ENCODE results near the gene ZNF462.

ZNF462 gene

GRCh38 chr9:106862110-106862820 is 701 bp upstream of the ZNF462 start:
- DNase-seq (ENCODE audit: low read depth), result no peak
- no peak for TF ChIP-seq CTCF (IDR thresholded peaks at IDR 0.05; ENCODE audit: low read depth, low read length, missing control alignments)
- in situ Hi-C loops (cut with HindIII; ENCODE audit: low sequenced_read_pairs), result loop anchor here (5.0 kb wide), 1 partner anchor 60 kb away; no protein-coding TSS in a partner anchor
- H3K4me3 ChIP-seq (ENCODE audit: low read depth, low read length), result peak overlapping the region; percentile 78

- DNase-seq (ENCODE audit: low read depth), result no peak
- in situ Hi-C loops (cut with HindIII; ENCODE audit: low sequenced_read_pairs), result loop anchor here (5.0 kb wide), 1 partner anchor 58 kb away; no protein-coding TSS in a partner anchor
- H3K4me3 ChIP-seq (ENCODE audit: low read depth, low read length), result peak overlapping the region; percentile 78
- no peak for TF ChIP-seq CTCF (IDR thresholded peaks at IDR 0.05; ENCODE audit: low read depth, low read length, missing control alignments)
These were observed 1.6 kb downstream of the ZNF462 start for GRCh38 chr9:106864373-106865143.

GRCh38 chr9:106866243-106866642 is 3.3 kb downstream of the ZNF462 start:
- no peak for DNase-seq (ENCODE audit: low read depth)
- TF ChIP-seq CTCF (IDR thresholded peaks at IDR 0.05; ENCODE audit: low read depth, low read length, missing control alignments), result no peak
- H3K4me3 ChIP-seq (ENCODE audit: low read depth, low read length), result no peak overlapping the region
- in situ Hi-C loops (cut with HindIII; ENCODE audit: low sequenced_read_pairs), result no loop called here

- H3K4me3 ChIP-seq (ENCODE audit: low read depth, low read length), result no peak overlapping the region
- TF ChIP-seq CTCF (IDR thresholded peaks at IDR 0.05; ENCODE audit: low read depth, low read length, missing control alignments), result no peak
- no peak for DNase-seq (ENCODE audit: low read depth)
- in situ Hi-C loops (cut with HindIII; ENCODE audit: low sequenced_read_pairs), result no loop called here
These were observed 4.3 kb downstream of the ZNF462 start for GRCh38 chr9:106867286-106867685.

- no peak for TF ChIP-seq CTCF (IDR thresholded peaks at IDR 0.05; ENCODE audit: low read depth, low read length, missing control alignments)
- no peak overlapping the region for H3K4me3 ChIP-seq (ENCODE audit: low read depth, low read length)
- no peak for DNase-seq (ENCODE audit: low read depth)
- in situ Hi-C loops (cut with HindIII; ENCODE audit: low sequenced_read_pairs), result no loop called here
These were observed 5.1 kb downstream of the ZNF462 start for GRCh38 chr9:106868087-106868486.

GRCh38 chr9:106868565-106868964 is 5.6 kb downstream of the ZNF462 start:
- in situ Hi-C loops (cut with HindIII; ENCODE audit: low sequenced_read_pairs), result no loop called here

More at GRCh38 chr9:106868565-106868964, 5.6 kb downstream of the ZNF462 start:
- H3K4me3 ChIP-seq (ENCODE audit: low read depth, low read length), result no peak overlapping the region
- DNase-seq (ENCODE audit: low read depth), result no peak
- no peak for TF ChIP-seq CTCF (IDR thresholded peaks at IDR 0.05; ENCODE audit: low read depth, low read length, missing control alignments)

Measured in astrocyte of the cerebellum (primary cell).